ENCODE data around the gene GABARAP.

GRCh38 chr17:7243453-7243729 is 1.1 kb upstream of the GABARAP start:
- no peak for TF ChIP-seq CTCF (IDR thresholded peaks at IDR 0.05)
- TF ChIP-seq POLR2A (IDR thresholded peaks at IDR 0.05) = no peak
